Measurements from ENCODE around the gene ATXN7L3.
"Not testable (repeated sequence)": the region's sequence is repeated elsewhere in the genome, so short reads cannot be mapped to it uniquely, and the experiment has no call there.

Gene ATXN7L3

GRCh38 chr17:44199553-44200477, at the start of gene ATXN7L3:
TSS of gene ATXN7L3 (minus strand) at chr17:44199884. CDS start at chr17:44198070, 1,814 bp downstream.
- peak; percentile 95 to 98 for DNase-seq

DNA sequence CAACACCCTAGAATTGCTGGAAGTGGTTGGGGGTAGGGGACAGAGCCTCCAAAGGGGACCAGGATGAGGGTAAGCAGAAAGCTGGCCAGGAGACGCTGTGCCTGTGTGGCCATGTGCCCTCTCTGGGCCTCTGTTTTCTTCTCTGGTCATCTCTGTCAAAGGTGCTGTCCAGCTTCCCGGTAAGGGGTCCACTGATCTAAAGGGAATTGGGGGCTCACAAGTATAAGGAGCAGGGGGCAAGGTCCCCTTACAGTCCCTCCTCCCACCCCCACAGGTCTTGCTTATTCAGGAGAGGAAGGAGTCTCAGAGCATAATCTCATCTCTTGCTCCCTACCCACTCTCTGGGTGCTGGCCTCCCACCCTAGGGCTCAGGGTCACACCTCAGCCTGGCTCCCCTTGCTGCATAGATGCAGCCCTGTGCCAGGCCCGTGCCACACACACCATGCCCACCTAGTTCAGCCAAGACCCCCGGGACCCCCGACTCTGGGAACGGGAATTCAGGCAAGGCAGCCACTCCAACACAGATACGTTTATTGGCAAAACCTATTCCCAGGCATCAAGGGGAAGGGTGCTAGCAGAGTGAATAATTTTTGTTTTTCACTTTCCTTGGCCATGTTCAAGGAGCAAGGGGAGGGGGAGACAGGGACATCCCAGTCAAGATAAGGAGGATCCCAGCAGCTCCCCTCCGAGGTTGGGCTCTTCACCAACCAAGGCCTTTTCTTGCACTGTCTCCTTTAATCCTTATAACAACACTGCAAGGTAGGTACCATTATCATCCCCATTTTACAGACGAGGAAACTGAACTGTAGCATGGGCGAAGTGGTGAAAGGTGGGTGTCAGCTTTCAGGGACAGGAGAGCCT, 48.4 kb upstream of the ATXN7L3 start:
- no peak for DNase-seq

GRCh38 chr17:44247440-44247841, 47.8 kb upstream of the ATXN7L3 start:
- DNase-seq = no peak

DNA sequence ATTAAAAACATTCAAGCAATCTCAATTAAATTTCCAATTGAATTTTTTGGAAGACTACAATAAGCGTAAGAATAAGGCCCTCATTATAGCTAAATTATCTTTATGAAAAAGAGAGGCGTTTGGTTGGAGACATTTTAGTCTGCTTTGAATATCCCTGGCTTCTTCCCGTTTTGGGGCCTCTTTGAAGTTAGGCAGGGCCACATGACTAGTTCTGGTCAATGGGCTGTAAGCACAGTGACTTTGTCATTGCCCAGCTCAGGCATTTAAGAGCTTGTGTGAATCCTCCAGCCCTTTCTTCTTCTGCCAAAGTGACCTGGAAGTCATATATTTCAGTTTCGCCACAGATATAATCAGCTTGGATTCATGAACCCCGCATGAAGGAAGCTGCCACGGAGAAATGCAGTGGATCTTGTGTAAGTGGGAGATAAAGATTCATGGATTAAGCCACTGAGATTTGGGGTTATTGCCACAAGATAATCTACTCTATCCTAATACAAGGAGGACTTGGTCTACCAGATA, 41.5 kb upstream of the ATXN7L3 start:
- DNase-seq = no peak

DNA sequence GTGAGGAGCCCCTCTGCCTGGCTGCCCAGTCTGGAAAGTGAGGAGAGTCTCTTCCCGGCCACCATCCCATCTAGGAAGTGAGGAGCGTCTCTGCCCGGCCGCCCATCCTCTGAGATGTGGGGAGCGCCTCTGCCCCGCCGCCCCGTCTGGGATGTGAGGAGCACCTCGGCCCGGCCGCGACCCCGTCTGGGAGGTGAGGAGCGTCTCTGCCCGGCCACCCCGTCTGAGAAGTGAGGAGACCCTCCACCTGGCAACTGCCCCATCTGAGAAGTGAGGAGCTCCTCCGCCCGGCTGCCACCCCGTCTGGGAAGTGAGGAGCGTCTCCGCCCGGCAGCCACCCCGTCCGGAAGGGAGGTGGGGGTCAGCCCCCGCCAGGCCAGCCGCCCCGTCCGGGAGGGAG, 38.2 kb upstream of the ATXN7L3 start:
- DNase-seq = not testable (repeated sequence)

DNA sequence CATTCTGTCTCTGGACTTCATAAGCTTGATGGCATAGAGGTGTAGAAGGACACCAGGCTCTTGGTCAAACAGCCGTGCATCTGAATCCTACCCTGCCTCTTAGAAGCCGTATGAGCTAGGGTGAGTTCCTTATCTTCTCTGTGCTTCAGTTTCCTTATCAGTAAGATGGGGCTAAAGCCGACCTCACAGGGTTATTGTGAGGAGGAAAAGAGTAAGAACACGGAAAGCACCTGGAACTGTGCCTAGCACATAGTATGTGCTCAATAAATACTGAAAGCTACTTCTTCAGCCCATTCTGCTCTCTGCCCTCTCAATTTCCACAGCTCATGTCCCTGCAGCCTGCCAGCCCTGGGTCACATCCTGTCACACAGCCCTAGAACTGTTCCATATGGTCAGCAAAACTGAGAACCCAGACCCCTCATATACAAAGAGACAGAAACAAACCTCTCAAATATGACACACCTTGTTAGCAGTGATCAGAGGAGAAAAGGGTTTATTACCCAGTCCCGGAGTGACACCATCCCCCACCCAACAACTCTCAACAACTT, 36.8 kb upstream of the ATXN7L3 start:
- DNase-seq = no peak

DNA sequence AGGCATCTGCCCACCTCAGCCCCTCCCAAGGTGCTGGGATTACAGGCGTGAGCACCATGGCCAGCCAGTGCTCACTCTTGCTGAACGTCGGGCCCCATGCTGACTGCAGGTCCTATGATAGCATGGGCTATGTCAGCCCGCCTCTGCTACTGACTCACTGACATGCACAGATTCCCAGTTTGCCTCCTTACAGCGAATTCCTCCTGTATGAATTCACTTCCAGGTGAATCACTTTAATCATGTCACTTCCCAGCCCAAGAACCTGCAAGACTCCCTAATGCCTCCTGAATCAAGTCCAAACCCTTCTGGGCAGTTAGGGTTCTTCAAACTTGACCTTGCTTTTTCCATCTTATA, 35.9 kb upstream of the ATXN7L3 start:
- no peak for DNase-seq

- no peak for DNase-seq
Observed at GRCh38 chr17:44233582-44233981, 33.9 kb upstream of the ATXN7L3 start.

DNA sequence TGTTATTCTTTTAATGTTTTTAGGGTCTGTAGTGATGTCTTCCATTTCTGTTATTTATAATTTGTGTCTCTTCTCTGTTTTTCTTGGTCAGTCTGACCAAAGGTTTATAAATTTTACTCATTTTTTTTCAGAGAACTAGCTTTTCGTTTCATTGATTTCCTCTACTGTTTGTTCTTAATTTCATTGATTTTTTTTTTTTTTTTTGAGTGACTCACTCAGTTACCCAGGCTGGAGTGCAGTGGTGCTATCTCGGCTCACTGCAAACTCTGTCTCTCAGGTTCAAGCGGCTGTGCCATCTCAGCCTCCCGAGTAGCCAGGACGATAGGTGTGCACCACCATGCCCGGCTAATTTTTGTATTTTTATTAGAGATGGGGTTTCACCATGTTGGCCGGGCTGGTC, 32.4 kb upstream of the ATXN7L3 start:
- no peak for DNase-seq

- no peak for DNase-seq
Observed at GRCh38 chr17:44230140-44230539, 30.5 kb upstream of the ATXN7L3 start.

DNA sequence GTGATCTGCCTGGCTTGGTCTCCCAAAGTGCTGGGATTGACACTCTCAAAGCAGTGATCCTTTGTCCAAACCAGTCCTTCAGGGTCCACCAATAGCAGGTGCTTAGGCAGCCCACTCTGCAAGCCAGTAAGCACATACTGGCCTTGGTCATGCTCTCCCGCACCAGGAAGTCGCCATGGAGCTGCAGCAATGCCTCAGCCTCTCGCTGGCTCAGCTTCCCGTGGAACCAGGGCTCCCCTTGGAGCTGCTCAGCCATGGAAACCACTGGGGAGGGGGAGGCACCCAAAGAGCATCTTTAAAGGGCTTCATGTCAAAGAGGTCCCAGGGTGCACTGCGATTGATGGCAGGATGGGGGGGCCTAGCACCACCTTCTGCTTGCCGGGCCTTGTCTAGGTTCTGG, 29.4 kb upstream of the ATXN7L3 start:
- no peak for DNase-seq

- no peak for DNase-seq
Observed at GRCh38 chr17:44223541-44224071, 23.9 kb upstream of the ATXN7L3 start.

DNA sequence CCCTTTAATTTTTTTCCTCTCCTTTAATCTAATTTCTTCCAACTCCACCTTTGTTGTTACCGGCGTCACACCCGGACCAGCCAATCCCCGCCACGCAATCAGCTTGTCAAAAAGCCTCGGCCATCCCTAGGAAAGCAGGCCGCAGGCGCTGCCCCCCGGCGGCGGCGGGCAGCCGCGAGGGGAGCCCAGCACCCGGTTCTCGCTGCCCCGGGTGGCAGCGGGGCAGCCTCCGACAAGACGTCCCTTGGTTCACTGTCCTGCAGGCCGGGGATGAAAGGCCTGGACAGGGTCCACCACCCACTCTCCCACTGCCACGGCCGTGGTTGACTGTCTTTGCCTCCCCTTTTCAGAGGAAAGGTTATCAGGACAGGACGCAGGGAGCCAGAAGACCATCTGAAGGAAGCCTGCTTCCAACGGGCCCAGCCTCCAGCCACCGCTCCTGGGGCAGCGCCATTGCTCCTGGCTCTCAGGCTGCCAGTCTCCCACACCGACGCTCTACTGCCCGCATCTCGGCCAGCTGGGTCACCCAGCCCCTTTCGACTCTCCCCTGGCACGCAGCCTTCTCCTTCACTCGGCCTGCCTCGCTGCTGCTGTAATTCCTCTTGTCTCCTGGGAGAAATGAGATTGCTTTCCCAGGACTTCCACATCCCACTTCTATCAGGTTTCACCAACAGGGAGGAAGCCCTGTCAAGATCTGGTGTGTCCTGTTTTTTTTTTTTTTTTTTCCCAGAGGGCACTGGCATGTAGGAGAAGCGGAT, 22.6 kb upstream of the ATXN7L3 start:
- DNase-seq = peak in 1 of 2 experiments; percentile 30

GRCh38 chr17:44221862-44222111, 22.1 kb upstream of the ATXN7L3 start:
- DNase-seq = no peak

DNA sequence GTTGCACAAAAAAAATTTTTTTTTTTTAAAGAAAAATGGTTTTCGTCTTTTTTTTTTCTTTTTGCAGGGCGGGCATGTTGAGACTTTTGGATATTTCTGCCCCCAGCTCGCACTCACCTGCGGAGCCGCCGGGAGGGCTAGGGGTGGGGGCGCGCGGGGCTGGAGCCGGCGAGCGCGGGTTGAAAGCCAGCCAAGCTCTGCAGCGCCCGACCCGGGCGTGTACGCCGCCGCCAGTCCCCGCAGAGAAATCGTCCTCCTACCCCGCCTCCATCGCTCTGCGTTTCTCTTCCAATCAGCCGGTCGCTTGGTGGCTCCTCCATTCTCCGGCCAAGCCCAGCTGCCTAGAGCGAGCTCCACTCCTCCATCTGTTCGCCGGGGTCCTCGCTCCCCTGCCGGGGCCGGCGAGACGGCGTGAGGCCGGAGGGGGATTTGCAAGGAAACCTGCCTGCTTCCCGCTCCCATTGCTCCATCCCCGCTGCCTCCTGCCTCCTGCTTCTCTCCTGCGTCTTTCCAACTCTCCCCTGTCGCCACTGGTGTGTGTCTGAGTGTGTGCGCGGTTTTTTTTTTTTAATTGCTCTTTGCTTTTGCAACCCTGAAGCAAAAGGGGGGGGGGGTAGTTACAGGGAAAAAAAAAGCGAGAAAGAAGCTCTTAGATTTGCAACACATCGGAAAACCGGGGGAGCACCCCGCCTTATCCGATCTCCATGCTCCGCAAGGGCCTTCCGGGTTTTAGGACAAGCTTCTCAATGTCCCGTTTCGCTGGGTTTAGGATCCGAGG, 21.6 kb upstream of the ATXN7L3 start:
- peak; percentile 26 to 52 for DNase-seq

GRCh38 chr17:44220213-44221083, 20.8 kb upstream of the ATXN7L3 start:
- no peak for DNase-seq

DNA sequence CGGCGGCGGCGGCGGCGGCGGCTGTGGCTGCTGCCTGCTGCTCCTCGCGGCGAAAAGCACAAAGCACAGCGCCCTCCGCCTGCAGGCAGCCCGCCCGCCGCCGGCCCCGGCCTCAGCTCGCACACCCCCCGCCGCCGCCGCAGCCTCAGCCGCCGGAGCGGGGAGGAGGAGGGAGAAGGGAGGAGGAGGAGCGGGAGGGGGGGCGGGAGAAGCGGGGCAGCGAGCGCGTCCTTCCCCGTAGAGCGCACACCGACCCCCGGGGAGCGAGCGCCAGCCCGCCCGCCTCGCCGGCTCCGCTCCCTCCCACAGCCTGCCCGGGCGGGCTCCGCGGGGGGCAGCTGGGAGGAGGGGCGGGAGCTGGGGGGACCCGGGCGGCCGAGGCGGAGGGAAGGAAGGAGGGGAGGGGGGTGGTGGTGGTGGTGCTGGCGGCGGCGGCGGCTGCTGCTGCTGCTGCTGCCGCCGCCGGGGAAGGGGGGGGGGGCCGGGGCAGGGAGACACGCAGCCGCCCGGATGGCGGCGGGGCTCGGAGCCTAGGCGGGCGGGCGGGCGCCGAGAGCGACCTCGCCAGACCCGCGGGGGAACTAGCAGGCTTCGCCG, 20.0 kb upstream of the ATXN7L3 start, which contains the start of gene UBTF:
UBTF (minus strand) TSS at position 60 of the 597 bp plus-strand sequence. CDS start 1,446 bp downstream, outside the sequence.
- DNase-seq = peak in 1 of 2 experiments; percentile 64

GRCh38 chr17:44219108-44219615, 19.5 kb upstream of the ATXN7L3 start:
- DNase-seq = no peak

GRCh38 chr17:44218344-44219107, 18.8 kb upstream of the ATXN7L3 start:
- peak; percentile 80 to 93 for DNase-seq
